Activated CD8-positive, alpha-beta memory T cell treated with anti-CD3 and anti-CD28 coated beads, Interleukin-2, amount 50 U/mL, for 4 hours (primary cell): ENCODE results near the gene REG1B.

Experiments
- DNase-seq: peaks from one replicate; pipeline ENCODE4 v3.0.0-alpha.2; 2020

REG1B gene, protein sequence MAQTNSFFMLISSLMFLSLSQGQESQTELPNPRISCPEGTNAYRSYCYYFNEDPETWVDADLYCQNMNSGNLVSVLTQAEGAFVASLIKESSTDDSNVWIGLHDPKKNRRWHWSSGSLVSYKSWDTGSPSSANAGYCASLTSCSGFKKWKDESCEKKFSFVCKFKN

DNA sequence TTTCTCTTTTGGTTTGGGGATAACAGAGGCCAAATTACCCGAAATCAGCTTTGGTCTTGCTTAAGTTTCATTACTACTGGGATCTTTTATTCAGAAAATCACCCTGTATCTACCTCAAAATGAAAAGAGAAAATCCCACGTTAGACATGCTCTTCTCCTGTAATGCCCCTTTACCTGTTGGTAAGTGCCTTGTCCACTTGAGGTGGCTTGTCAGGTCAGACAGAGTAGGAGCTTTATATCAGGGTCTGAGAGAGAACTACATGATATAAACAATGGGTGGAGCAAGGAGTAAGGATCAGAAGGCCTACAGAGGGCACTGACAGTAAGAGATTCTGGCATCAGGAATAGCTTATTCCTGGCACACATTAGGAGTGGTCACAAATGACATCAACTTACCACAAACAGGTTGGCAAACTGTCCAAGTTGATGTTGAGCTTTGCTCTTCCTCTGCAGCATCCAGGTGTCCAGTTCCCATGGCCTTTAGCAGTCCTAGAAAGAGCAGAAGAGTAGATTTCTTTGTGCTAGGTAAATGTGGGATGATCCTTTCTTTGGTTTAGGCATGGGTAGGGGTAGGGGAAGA, at the start of gene REG1B:
TSS of gene REG1B (minus strand) at position 209 of the 580 bp plus-strand sequence. CDS start 381 bp downstream, outside the sequence.
- DNase-seq = no peak

DNA sequence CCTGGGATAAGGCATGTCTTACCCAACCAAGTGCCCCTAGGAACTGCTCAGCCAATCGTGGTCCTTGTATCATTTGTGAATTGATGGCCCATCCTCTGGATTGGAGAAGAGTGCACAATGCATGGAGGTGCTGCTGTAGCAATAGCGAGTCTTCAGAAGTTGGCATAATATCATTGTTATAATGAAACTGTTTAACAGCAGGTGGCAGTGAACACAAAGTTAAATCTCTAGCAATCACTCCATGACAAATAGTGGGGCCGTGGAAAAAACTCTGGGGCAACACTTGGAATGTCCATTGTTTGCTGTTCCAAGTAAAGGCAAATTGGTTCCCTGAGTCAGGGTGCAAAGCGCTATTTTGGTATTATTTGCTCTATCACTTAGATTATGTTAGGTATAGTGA, 43.9 kb upstream of the REG1B start:
- no peak for DNase-seq

DNA sequence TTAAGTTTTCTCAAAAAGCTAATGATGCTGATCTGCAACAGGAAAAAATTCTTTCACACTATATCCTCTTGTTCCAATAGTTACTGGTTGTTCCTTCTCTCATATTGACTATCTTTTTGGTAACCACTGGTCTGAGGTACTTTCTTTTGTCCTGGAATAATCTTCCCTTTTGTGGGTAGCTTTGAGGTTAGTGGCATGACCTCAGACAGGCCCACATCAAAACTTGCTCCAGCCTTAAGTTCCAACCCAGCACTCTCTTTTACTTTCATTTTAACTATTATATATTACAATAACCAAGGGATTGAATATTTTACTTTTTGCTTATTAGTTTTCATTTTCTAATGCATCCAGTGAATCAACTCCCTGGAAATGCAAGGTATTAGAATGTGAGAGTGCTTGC, 42.0 kb upstream of the REG1B start:
- no peak for DNase-seq

DNA sequence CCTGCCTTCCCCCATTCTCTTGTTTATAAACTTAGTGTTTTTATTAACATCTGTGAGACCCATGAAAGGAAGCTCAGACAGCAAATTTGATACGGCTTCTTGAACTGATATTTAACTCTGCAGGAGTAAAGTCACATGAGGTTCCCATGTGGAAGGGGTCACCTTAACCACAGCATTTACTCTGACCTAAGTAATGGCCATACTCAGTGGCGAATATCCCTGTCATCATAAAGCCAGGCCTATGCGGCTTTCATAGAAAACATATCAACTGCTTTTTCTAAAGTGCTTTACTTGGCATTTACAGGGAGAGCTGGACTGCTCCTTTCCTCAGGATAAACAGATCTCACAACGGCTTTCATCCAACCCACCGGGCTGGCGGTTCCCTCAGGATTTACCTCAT, 41.5 kb upstream of the REG1B start:
- DNase-seq = no peak

DNA sequence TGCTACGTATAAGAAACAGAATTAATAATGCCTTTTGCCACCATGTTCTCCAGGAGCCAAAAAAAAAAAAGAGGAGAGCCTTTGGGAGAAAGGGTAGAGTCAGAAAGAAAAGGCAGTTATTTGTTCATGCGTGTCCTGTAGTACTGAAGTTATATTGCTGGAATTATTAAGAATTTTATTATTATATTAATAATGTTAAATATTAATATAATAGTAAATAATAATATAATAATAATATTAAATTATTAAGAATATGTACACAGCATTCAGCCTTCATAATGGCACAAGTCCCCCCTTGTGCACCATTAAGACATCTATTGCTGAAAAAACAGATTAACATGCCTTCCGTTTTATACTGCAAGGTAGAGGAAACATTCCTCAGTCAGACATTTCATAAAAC, 40.6 kb upstream of the REG1B start:
- DNase-seq = no peak

DNA sequence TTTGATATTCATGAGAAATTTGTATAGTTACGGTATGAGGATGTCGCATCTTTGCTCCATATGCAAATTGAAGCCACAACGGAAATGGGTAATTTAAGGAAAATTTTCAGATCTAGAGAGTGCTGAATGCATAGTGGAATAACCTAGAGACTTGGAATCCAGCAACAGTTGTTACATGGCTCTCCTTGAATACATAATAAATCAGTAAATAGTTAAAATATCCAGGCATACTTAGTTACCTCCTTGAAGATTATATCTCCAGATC, 37.9 kb upstream of the REG1B start:
- DNase-seq = no peak

DNA sequence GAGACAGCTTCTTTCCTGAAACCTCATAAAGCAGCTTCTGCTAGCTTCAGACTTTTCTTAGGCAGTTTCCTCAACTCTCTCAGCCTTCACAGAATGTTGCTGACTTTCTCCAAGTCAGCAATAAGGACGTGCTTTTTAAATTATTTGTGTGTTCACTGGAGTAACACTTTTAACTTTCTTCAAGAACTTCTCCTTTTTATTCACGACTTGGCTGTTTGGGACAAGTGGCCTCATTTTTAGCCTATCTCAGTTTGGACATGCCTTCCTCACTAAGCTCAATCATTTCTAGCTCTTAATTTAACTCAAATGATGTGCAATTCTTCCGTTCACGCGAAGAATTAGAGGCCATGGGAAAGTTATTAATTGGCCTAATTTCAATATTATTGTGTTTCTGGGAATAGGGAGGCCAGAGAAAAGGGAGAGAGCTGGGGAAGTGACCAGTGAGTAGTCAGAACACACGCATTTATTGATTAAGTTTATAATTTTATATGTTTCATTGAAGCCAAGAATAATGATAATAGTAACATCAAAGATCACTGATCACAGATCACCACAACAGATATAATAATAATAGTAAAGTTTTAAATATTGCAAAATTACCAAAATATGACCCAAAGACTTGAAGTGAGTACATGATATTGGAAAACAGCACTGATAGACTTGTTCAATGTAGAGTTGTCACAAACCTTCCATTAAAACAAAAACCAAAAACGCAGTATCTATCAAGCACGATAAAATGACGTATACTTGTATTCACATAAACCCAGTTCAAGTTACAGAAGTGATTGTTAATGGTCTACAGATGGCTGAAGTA, 37.3 kb upstream of the REG1B start:
- no peak for DNase-seq

DNA sequence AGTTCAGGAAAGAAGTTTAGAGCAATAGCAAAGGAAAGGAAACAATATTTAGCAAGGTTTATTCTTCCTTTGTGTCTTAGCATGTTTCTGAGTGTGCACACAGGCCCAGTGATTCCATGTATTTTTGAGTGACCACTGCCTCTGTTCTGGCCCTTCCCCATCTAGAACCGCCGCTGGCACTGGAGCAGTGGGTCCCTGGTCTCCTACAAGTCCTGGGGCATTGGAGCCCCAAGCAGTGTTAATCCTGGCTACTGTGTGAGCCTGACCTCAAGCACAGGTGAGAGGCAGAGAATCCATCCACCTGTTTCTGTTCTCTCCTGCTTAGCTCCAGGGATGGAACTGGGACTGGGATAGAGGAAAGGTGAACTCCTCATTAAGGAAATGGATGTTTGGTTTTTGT, 34.9 kb upstream of the REG1B start:
- no peak for DNase-seq

DNA sequence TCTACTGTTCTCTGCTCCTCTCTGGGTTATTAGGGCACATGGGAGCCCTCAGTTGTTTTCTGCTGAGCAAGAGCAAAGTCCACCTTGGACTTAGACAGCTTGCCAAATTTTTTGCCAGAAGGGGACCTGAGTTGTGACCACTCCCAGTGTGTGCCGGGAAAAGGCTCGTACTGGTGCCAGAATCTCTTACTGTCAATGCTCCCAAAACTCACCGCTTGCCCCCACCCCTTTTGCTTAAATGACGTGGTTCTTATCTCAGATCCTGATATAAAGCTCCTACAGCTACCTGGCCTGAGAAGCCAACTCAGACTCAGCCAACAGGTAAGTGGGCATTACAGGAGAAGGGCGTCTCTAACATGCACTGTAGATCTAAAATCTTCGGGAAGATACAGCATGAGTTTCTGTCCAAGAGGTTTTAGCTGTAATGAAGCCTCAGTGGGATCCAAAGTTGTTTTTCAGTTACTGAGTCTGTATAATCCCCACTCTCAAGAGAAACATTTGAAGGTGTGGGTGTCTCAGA, 32.5 kb upstream of the REG1B start, which contains the start of gene REG1A:
TSS of gene REG1A (plus strand) at position 295 of the 520 bp plus-strand sequence. CDS start 374 bp downstream, outside the sequence.
- DNase-seq = no peak

DNA sequence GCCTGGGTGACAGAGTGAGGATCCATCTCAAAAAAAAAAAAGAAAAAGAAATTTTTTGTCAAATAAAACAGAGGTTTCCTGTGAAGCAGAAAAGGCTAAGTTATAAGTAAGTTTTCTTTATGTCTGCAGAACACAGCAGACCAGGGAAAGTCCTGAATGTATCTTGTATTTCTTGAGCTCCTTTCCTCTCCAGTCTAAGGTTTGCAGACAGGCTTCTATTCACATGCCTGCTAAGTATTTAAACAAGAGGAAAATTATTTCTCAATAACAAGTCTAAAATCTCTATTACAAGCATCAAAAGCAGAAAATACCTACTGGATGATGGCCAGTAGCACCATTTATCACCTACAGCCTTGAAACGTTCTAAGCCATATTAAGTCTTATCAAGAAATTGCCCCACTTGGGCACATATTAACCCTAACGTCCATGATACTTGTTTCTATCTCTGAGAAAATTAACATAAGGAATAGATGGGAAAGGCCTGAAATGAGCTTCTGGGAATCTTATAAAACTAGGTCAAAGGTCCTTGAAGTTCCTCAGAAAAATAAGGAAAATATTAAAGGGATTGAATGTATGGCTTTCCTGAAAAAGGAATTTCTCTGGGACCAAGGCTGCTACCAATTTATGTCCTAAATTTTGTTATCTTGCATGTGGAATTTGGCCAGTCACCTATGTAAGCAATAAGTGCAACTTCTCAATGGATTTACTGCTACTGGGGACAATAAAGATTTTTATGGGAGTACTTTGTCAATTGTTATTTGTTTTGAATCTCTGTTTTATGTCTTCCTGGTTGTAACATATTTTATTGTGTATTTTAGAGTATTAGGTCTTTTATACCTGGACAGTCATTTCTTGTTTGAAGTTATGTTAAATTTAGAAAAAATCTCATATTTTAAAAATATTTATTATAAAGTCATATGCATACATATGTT, 29.5 kb upstream of the REG1B start:
- no peak for DNase-seq

DNA sequence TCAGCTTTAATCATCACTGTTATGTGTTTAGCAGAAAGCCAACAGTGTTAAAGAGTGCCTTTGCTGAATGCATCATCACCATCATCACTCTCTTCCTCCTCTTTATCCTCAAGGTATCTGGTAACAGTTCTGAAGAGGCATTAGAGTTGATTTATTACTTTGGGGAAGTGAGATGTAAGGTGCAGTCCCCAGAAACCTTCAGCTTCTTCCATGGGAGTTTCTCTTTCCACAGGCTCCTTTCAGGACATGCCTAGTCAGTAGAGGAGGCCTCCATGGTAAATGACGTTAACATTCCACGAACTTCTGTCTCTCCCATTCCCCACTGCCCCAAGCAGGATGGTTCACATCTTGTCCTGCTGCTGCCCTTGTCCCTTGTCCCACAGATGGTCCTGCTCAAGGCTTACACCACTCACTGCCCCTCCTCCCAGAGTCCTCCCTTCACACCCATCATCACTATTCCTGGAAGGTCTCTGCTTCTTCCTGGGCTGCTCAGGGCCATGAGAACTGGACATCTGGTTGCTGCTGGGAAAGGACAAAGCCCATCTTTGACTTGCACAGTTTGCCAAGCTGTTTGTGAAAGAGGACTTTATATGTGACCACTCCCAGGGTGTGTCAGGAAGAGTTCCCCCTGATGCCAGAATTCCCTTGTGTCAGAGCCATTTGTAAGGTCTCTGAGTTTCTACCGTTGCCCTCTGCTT, 27.2 kb upstream of the REG1B start:
- DNase-seq = no peak

DNA sequence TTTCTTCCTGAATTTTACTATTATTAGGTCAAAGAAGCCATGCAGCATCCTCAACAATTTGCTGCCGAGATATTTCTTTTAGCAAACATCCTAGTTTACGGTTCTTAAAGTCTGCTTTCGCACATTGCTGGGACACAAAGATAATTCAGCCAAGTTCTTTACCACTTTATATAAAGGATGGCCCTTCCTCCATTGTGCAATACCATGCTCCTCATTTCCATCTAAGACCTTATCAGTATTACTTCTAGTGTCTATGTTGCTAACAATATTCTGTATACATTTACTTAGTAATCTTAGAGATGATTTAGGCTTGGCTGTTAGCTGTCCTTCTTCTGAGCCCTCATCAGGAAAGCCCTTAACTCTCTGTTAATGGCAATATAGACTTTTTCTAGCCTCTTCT, 24.5 kb upstream of the REG1B start:
- DNase-seq = no peak

DNA sequence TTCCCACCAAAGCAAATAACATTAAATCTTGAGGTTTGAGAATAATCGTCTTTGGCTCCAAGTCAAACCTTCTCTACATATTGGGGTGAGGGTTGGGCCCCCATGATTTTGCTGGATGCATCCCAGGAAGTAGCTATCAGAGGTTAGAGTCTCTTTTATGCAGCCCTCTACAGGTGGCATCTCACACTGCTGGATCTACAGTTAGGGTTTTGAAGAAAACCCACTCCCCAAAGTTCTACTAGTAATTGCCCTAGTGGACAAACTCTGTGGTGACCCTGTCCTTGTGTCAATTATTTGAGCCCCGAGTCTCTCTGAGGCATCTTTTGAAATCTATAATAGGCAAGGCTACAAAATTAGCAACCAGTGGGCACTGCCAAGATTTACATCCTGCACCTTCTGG, 17.5 kb upstream of the REG1B start:
- no peak for DNase-seq

DNA sequence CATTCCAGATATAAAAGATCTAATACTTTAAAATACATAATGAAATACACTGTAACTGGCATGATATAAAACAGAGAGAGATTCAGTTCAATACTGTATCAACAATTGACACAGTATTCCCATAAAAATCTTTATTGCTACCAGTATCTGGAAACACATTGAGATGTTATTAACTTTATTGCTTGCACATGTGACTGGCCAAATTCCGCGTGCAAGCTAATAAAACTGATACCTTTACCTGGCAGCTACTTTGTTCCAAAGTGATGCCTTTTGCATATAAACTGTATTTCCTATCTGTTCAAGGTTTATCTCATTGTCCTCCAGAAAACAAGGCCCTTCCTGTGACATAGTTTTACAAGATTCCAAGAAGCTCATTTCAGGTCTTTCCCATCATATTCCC, 15.4 kb upstream of the REG1B start:
- DNase-seq = no peak

DNA sequence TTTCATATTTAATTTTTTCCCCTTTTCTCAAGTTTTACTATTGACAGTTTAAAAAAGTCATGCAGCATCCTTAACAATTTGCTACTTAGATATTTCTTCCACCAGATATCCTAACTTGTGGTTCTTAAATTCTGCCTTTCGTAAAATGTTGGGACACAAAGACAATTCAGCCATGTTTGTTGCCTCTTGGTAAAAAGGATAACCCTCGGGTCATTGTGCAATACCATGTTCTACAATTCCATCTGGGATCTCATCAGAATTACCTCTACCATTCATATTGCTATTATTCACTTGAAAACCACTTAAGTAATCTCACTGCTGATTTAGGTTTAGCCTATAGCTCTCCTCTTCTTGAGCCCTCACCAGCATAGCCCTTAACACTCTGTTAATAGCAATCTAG, 13.2 kb upstream of the REG1B start:
- no peak for DNase-seq

DNA sequence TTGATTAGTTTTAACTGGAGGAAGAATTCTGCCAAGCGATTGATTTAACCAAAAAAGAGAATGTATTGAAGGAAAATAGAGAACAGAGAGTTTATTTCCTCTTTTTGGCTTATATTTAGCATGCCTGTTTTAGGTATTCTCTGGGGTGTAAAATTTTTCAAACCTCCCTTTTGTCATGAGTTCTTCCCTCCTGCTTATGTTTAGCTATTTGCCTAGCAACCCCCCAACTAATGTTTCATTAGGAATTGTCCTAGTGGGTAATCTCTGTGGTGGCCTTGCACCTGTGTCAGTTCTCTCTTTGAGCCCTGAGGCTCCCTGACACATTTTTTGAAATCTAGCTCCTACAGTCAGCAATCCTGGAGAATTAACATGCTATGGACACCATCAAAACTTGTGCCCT, 12.5 kb upstream of the REG1B start:
- DNase-seq = no peak

DNA sequence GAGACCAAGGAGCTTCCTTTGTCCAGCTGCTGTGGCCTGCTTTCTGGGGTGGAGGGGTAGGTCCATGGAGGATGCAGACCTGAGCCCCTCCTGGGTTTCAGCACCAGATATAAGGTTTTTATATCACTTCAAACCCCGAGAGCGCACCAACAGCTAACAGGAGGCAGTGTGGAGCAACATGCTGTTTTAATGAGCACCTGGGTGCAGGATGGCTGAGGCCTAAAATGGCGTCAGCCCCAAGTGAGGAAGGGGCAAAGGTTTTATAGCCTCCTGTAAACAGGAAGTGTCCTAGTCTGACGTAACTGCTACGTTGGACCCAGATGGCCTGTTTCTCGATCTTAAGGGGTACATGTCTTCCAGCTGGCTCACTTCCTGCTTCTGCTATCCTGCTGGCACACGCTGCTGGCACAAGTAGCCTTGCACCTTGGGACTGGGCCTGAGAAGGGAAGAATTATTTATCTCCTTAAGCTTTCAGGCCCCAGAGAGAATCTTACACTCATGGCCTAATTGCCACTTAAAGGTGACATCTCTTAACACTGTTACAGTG, 11.4 kb upstream of the REG1B start:
- no peak for DNase-seq

DNA sequence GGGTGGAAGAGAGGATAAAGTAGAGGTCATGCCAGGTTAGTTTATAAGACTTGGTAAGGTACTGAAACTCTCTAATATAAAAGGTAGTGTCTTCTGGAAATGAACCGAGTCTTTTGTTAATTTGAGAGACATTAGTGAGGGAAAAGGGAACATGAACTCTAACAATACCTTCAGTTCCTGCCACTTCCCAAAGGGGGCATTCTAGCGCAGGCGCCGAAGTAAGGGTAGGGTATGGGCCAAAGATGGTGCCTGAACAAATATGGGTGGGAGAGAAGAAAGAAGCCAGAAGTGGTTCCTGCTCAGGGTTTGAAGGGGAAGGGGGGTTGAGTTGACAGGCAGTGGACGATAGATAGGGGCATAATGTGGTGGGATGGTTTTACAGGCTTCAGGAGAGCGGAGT, 10.1 kb upstream of the REG1B start:
- no peak for DNase-seq

DNA sequence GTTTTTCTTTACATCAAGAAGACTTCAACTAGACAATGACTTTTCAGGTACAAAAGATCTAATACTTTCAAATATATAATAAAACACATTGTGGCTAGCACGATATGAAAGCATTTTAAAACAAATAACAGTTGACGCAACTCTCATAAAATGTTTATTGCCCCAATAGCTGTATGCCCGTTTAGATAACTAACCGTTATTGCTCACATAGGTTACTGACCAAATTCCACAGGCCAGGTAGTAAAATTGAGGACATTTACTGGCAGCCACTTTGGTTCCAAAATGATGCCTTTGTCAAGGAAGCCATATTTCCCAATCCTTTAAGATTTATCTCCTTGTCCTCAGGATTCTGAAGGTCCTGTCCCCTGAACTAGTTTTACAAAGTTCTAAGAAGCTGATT, 2.9 kb upstream of the REG1B start:
- DNase-seq = no peak

DNA sequence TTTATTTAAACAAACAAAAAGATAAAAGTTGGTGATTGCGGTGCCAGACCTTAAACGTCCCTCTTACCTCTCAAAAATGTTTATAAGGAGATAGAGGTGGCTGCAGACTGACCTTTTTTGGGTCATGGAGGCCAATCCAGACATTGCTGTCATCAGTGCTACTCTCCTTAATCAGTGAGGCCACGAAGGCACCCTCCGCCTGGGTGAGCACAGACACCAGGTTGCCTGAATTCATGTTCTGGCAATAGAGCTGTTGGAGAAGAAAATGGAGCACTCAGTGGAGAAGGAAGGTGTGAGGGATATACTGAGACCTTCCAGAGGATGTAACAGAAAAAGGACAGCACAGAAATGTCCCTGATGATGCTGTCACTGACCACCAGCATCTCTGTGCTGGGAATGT, 1.5 kb downstream of the REG1B start:
- no peak for DNase-seq

DNA sequence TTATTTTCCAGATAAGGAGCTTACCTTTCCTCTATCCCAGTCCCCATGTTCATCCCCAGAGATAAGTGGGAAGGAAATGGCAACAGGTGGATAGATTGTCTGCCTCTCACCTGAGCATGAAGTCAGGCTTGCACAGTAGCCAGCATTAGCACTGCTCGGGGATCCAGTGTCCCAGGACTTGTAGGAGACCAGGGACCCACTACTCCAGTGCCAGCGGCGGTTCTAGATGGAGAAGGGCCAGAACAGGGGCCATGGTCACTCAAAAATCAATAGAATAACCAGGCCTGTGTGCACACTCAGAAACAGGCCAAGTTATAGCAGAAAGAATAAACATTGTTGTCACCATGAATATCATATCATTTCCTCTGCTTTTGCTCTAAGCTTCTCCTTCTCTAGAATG, 2.4 kb downstream of the REG1B start:
- DNase-seq = no peak

DNA sequence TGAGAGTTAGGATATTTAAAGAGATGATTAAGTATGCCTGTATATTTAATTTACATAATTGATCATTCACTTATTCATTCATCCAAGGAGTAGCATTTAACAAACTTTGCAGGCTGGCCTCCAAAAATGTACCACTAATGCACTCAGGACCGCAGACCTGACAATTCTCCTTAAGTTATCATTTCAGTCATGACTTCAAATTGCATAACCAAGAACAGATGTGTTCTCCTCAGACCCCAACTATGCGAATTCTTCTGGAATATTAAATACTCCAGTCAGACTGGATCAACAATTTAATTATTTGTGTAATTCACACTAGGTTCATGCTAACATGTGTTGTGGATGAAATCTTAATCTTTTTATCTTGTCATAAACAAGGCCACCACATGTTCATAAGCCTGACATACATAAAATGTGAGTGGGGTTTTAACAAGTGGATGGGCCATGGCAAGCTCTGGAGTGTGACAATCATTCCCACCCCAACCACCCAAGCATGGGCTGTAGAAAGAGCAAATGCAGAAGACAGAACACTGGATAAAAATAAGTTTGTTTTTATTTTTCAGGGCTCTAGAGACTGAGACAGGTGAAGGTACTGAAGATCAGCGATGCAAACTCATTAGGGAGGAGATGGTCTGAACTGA, 3.2 kb downstream of the REG1B start:
- no peak for DNase-seq
